Hepatocyte (in vitro differentiated cells): ENCODE results near the gene PER2.

Source experiments
- EZH2 ChIP-seq: fragments of 200-600 bp; sonication (generic); IDR thresholded peaks from 2 replicates; pipeline ENCODE4 v1.6.1; 2016; ENCODE audit warnings: antibody characterized with exemption, mild to moderate bottlenecking, borderline replicate concordance
- EZH2phosphoT487 ChIP-seq: fragments of 200-600 bp; sonication (generic); IDR thresholded peaks from one replicate; pipeline ENCODE4 v1.6.1; 2018; ENCODE audit warnings: antibody characterized with exemption, mild to moderate bottlenecking, low read depth, moderate library complexity; ENCODE audit not compliant: unreplicated experiment, severe bottlenecking
- TF ChIP-seq, protein P1 (sequence below): fragments of 200-600 bp; sonication (generic); IDR thresholded peaks from 2 replicates; pipeline ENCODE4 v1.5.1; 2016; ENCODE audit warnings: antibody characterized with exemption, mild to moderate bottlenecking; ENCODE audit not compliant: poor library complexity

DNA sequence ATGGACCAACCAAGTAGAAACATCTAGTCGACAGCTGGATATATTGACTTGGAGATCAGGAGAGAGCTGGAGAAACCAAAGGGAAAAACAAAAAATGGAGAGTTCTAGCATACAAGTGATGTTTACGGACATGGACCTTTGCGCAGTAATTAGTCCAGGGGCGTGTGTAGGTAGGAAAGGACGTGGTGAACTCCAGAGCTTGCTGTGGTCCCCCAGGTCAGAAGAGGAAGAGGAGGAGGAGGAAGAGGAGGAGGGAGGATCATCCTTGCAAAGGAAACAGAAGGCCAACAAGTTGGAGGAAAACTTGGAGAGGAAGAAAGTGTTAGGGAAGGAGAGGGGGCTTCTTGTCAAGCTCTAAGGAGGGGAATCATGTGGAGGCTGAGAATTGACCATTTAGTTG is 49.4 kb upstream of the PER2 start:
- TF ChIP-seq, protein P1, sequence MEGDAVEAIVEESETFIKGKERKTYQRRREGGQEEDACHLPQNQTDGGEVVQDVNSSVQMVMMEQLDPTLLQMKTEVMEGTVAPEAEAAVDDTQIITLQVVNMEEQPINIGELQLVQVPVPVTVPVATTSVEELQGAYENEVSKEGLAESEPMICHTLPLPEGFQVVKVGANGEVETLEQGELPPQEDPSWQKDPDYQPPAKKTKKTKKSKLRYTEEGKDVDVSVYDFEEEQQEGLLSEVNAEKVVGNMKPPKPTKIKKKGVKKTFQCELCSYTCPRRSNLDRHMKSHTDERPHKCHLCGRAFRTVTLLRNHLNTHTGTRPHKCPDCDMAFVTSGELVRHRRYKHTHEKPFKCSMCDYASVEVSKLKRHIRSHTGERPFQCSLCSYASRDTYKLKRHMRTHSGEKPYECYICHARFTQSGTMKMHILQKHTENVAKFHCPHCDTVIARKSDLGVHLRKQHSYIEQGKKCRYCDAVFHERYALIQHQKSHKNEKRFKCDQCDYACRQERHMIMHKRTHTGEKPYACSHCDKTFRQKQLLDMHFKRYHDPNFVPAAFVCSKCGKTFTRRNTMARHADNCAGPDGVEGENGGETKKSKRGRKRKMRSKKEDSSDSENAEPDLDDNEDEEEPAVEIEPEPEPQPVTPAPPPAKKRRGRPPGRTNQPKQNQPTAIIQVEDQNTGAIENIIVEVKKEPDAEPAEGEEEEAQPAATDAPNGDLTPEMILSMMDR = no peak
- TF ChIP-seq EZH2 (no peak), EZH2phosphoT487 (no peak)
